ENCODE results near the gene CCDC192.
"Not testable (repeated sequence)": the region's sequence is repeated elsewhere in the genome, so short reads cannot be mapped to it uniquely, and the experiment has no call there.

CCDC192 gene

DNA sequence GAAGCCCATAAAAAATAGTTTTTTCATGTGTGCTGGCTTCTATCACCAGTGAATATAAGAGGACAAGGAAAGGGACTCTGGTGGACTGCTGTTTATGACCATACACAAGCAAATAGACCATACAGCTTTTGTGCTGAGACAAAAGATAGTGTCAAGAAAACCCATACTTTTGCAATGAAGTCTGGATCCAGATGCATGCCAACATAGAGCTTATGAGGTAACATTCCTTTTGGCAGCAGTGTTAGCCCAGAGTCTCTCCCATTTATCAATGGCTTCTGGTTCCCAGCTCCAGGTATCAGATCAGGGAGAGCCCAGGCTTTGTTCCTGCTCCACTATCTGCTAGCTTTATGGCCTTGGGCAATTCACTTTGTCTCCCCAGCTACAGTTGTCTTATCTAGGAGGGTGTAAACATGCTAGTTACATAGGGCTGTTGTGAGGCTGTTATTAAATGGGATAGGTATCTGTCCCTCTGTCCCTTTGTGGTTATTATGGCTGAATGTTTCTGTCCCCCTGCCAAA is 55.6 kb downstream of the CCDC192 start:
- DNase-seq (ENCODE audit: low read depth in 1 of 2, low spot score in 1 of 2): no peak

DNA sequence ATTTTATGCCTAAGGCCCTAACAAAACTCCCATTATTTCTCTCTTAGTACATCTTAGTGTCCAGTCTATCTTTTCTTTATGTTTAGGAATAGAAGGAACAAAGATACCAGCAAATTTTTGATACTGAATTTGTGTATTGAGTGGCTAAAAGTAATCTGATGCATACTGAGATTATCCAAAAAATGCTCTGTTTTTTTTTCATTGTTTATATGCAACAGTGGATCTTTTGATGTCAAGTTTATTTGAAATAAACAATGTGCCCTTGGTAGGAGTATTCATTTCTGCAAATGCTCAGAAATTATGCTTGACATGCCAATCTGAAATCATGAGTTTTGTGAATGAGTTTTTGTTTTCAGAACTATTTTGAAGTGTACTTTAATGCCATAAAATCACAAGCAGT is 58.7 kb downstream of the CCDC192 start:
- DNase-seq (ENCODE audit: low read depth in 1 of 2, low spot score in 1 of 2): no peak

DNA sequence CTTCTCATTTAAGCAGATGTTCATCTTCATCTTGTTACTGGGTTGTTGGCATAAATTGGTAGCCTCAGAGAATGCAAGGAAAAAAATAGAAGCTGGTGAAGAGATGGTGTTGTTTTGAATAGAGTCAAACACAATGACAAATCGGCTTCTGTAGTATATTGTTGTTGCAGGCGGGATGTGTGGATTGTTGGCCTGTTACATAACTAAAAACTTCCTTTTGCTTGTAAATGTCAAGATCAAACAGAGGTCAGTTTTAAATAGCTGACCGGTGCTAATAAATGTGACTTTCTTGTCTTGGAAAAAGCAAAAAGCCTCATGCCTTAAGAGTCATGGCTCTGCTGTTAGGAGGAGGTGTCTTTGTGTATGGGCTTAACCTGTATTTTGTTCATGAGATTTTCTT is 59.2 kb downstream of the CCDC192 start:
- no peak for DNase-seq (ENCODE audit: low read depth in 1 of 2, low spot score in 1 of 2)

DNA sequence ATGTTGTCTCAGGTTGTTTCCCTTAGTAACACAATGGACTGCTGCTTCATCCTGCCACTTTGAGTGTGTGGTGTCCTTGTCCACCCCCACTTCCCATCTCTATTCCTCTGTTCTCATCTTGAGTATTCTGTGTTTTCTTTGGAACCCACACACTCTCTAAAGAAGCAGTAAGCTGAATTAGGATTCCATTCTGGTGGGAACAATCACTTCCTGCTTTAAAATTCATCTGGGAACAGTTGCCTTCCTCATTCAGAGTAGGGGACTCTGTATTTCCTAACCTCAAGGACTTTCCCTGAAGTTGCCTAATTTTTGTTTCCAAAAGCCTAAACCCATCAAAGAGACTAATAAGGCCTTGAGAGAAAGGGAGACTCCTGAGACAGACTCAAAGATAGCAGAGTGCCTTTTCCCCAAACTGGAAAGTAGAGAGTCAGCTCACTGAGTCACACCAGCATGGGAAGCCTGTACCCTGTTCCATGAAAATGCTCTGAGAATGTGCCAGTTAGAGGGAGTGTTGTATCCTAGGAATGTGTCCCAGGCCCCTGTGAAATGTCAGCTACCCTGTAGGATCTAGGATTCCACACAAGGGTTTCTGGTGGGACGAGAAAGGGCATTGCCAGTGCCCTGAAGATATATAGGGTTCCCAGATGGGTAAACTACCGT is 63.6 kb downstream of the CCDC192 start:
- no peak for DNase-seq (ENCODE audit: low read depth in 1 of 2, low spot score in 1 of 2)

DNA sequence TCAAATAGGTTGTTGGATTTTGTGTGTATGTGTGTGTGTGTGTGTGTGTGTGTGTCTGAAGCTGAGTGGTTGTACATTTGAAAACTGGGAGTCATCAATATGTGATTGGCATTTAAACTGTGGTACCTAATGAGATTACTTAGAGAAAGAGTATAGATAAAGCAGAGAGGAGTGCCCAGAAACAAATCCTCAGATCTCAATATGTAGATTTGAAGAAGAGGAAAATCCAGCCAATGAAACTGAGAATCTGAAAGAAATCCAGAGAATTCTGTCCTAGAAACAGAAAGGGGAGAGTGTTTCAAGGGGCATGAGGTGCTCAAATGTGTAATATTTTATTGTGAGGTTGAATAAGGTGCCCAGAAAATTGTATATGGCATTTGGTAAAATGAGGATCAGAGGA is 66.2 kb downstream of the CCDC192 start:
- DNase-seq (ENCODE audit: low read depth in 1 of 2, low spot score in 1 of 2): no peak

DNA sequence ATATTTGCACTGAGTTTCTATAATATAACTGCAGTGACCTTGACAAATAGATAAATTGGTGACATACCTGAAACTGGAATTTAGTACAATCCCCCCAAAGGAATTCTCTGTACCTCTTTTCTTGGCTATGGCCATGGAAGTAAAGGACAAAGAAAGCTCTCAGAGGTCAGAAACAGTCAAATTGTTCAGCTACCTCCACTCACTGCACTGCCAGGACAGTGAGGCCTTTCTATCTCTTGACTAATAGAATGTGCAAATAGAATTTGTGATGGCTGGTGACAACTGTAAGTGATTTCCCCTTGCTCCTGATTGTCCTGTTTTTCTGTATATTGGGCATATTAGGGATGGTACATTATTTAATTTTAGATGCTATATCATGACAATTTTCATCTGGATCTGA is 67.1 kb downstream of the CCDC192 start:
- no peak for DNase-seq (ENCODE audit: low read depth in 1 of 2, low spot score in 1 of 2)

DNA sequence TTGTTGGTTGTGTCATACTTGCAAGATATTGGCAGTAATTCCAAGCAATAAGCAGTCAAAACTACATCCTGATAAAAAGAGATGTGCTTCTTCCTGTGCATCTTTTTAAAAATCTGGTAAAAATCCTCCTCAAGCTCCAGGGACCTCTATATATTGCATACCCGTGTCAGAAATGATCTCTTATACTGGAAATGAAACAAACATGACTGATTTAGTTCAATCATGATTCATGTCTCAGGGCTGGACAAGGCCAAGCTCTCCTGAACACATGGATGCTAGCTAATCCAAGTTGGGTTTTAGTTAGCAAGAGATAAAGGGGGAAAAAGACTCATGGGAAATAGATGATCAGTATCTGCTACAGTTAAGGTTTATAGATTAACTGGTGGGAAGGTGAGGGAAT is 69.3 kb downstream of the CCDC192 start:
- no peak for DNase-seq (ENCODE audit: low read depth in 1 of 2, low spot score in 1 of 2)

DNA sequence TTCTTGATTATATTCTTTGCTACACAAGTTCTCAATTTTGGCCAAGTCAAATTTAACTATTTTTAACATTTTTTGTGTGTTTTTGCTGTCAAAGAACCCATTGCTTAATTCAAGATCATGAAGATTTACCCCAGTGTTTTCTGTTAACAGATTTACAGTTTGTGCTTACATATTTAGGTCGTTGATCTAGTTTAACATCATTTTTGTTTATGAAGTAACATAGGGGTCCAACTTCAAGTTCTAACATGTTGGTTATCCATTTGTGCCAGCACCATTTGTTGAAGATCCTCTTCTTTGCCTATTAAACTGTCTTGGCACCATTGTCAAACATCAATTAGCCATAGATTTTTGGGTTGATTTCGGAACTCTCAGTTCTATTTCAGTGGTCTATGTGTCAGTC is 71.0 kb downstream of the CCDC192 start:
- DNase-seq (ENCODE audit: low read depth in 1 of 2, low spot score in 1 of 2): no peak

DNA sequence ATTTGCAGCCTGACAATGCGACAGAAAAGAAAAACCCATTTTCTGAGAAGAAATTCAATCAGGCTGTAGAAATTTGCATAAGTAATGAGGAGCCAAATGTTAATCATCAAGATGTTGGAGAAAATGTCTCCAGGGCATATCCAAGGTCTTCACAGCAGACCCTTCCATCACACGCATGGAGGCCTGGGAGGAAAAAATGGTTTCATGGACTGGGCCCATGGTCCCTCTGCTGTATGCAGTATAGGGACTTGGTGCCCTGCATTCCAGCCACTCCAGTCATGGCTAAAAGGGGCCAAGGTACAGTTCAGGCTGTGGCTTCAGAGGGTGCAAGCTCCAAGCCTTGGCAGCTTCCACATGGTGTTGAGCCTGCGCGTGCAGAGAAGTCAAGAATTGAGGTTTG is 73.3 kb downstream of the CCDC192 start:
- no peak for DNase-seq (ENCODE audit: low read depth in 1 of 2, low spot score in 1 of 2)

DNA sequence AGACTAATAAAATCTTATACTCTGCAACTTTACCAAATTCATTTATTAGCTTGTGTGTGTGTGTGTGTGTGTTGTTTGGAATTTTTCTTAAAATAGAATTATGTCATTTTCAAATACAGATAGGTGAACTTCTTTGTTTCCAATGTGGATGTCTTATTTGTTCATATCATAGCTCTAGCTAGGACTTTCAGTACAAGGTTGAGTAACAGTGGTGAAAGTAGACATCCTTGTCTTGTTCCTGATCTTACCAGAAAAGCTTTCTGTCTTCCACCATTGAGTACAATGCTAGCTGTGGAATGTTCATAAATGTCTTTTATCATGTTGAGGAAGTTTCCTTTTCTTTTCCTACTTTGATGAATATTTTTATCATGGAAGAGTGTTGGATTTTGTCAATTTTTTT is 74.8 kb downstream of the CCDC192 start:
- DNase-seq (ENCODE audit: low read depth in 1 of 2, low spot score in 1 of 2): no peak

DNA sequence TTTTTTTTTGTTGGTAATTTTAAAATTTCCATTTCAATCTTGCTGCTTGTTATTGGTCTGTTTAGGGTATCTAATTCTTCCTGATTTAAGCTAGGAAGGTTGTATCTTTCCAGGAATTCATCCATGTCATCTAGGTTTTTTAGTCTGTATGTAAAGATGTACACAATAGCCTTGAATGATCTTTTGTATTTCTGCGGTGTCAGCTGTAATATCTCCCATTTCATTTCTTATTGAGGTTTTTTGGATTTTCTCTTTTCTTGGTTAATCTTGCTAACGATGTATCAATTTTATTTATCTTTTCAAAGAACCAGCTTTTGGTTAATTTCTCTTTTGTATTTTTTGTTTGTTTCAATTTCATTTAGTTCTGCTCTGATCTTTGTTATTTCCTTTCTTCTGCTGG is 79.3 kb downstream of the CCDC192 start:
- DNase-seq (ENCODE audit: low read depth in 1 of 2, low spot score in 1 of 2): not testable (repeated sequence)

DNA sequence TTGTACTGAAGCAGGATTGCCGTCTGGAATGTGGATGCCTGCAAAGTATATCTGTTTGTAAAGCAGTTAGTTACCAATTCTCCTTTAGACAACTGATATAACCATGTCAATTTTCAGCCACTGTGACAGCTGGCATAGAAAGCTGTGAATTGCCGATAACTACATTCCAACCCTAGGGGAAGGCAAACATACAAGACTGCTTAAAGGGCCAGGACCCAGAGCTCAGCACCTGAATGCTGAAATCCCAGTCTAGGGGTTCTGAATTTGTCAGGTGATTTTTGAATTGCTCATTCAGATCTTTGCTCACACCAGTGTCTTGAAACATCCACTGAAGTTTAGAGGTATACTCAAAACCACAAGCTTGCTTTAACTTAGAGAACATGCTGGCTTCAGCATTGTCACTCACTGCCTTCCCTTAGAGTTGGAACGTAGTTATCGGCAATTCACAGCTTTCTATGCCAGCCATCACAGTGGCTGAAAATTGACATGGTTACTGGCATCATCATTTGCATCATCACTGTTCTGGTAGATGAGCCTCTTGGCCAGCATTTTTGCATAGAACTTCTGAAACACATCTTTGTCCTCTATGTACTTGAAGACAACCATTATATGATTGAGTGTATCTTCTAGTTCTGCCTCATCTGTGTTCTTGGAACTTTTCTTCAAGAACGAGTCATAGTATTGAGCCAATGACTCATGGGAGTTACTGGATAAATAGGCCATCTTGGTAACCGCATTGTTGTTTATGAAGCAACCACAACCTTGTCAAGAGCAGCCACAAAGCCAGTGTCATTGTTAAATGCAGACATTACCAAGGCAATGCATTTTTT is 82.1 kb downstream of the CCDC192 start:
- no peak for DNase-seq (ENCODE audit: low read depth in 1 of 2, low spot score in 1 of 2)

DNA sequence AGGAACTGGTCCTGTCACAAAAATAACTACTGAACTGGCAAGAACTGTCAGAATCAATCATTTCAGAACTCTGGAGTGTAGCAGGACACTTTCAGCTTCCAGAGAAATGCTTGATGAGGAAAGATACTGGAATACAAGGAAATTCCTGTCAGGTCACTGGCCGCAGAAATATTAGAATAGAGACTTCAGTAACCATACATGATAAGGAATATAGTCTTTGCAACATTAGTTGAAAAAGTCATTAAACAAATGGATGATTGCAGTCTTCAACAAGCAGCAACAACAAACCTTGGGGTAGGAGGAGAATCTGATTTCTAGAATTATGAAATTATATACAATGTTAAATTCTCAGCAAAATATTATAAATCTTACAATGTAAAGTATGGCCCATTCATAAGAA is 88.2 kb downstream of the CCDC192 start:
- DNase-seq (ENCODE audit: low read depth in 1 of 2, low spot score in 1 of 2): no peak

DNA sequence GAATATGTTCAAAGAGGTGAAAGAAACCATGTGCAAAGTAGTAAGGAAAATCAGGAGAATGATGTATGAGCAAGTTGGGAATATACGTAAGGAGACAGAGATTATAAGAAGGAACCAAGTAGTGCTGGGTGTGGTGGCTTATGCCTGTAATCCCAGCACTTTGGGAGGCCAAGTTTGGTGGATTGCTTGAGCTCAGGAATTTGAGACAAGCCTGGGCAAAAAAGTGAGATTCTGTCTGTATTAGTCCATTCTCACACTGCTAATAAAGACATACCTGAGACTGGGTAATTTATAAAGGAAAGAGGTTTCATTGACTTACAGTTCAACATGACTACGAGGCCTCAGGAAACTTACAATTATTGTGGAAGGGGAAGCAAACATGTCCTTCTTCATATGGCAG is 88.7 kb downstream of the CCDC192 start:
- not testable (repeated sequence) for DNase-seq (ENCODE audit: low read depth in 1 of 2, low spot score in 1 of 2)

DNA sequence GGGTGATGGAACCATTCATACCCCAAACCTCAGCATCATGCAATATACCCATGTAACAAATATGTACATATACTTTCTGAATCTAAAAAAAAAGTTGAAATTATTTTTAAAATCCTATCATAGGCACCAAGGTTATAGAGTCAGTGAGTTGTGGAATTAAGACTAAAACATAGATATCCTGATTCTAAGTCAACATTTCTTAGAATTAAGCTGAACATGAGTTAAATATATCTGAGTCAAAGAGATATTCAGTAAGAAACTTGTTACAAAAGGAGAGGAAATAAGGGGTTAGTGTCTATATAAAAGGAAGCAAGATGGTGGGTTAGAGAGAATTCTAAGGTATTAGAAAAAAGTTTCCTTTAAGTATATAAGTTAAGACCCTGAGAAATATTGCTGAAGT is 89.9 kb downstream of the CCDC192 start:
- no peak for DNase-seq (ENCODE audit: low read depth in 1 of 2, low spot score in 1 of 2)

DNA sequence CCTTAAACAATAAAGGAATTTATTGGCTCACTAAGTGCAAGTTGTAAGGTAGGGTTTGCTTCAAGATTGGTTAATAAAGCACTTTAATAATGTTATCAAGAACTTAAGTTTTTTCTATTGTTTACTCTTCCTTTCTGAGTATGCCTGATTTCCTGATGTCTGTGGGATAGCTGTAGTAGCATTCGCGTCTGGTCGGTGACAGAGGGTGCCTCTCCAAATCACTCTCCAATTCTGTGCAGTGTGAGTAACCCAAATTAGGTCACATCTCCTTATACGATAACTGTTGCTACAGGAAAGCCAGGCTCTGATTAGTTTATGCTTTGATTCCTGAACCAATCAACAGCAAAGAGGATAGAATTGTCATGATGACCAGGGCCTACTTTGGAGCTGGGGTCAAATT is 90.7 kb downstream of the CCDC192 start:
- no peak for DNase-seq (ENCODE audit: low read depth in 1 of 2, low spot score in 1 of 2)

DNA sequence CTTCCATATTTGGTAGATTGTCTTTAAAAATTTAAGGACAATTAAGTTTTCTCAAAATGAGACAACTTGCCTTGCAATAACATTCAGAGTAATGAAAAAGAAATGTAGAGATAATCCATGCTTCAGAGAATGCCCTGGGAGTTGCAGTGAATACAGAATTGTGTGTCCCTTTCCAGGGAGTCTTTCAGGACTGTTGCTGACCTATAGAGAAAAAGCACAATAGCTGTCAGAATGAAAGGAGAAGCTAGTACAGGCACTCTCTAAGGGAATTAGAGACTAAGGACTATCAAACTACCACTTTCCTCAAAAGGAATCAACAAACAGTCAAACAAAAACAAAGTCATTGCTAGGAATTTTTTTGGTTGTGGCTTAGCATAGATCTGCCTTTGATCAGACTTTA is 93.0 kb downstream of the CCDC192 start:
- no peak for DNase-seq (ENCODE audit: low read depth in 1 of 2, low spot score in 1 of 2)

DNA sequence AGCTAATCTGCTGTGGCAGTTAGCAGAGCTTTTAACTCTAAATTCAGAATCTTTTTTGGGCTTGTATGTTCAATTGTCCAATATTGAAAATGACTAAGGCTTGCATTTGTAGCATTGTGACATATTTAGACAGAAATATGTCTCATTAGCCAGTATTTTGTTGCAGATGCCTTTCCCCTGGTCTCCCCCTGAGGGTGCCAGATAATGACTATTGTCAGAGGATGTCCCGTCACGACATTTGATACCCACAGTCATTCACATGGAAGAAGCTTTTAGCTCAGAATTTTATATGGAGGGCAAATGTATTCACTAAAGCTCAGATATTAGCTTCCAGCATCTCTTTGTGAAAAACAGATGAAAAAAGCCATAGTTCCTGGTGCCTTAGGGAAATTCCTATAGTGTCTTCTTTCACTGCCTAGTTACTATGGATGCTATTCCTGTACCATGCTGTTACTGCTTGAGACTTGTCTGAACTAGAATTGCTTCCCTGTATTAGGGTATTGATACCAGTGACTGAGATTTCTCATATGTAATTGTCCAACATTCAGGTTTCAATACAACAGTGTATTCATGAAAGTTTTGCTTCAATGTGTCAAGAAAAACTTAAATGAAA is 96.2 kb downstream of the CCDC192 start:
- DNase-seq (ENCODE audit: low read depth in 1 of 2, low spot score in 1 of 2): no peak

DNA sequence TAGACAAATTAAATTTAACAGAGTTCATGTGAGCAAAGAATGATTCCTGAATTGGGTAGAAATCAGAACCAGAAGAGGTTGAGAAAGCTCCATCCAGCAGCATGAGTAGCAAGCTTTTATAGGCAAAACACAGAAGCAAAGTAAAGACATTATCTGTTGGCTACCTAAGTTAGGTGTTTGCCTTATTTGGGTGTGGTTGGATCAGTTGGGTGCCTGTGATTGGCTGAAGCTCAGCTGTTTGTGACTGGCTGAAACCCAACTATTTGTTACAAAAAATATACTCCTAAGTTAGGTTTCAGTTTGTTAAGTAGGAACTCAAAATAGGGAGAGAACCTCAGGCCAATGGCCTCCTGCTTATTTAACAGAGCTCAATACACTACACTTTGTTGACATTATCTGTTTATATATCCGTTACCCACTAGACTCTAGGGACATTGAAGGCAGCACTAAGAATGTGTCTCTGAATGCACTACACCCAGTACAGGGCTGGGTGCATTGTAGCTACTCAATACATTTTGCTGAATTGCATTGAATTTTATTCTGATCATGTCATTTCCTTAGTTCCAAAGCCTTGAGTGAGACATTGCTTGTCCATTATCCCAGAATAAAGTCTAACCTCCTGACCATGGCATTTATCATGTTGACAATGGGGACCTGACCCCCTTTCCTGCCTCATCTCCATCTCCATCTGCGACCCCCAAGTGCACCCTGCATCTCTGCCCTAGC is 98.7 kb downstream of the CCDC192 start:
- DNase-seq (ENCODE audit: low read depth in 1 of 2, low spot score in 1 of 2): no peak

DNA sequence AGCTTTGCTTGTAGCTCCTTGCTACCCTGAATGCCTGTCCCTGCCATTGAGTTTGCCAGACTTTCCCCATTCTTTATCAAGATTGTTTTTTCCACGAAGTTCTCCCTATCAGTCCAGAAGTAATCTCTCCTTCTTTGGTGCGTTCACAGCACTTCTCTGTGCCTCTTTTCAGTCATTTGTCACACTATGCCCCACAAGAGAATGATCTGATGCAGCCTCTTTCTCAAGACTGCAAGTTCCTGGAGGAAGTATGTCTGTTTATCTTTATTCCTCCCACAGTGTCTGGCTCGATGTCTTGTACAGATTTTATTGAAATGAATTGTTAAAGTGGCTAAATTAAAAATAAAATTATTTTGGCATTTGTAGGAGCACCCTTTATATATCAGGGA is 99.3 kb downstream of the CCDC192 start:
- no peak for DNase-seq (ENCODE audit: low read depth in 1 of 2, low spot score in 1 of 2)

DNA sequence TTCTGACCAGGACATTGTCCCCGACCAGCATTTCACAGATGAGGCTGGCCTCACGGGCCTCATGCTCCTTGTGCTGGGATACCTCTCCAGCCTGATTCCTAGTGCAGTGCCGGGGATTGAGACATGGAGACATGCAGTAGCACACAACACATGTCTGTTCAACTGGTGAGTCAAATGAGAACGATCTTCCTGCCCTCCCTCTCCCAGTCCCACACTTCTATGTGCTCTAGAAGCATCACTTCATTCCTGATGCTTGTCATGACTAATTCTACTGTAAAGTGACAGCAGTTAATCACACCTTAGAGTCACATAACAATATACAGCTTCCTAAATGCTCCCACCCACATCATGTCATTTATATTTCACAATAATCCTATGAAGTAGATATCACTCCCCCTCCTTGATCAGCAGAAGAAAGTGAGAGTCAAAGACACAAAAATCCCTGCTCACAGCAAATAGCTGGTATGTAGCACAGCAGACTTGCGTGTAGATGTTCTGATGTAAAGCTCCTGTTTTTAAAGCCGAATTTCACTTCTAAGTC is 101.8 kb downstream of the CCDC192 start:
- no peak for DNase-seq (ENCODE audit: low read depth in 1 of 2, low spot score in 1 of 2)
